ENCODE results near the gene HPCA. TPM values are rescaled to one million over a fixed set of nuclear protein-coding genes. Genes with fewer than 3 reads are reported as not detected.

The HPCA gene
- total and polyA plus RNA-seq, 2 of the 13 experiments (the other 11 are each of a cell fraction or from before 2014, with no cell fraction given), result not detected

DNA sequence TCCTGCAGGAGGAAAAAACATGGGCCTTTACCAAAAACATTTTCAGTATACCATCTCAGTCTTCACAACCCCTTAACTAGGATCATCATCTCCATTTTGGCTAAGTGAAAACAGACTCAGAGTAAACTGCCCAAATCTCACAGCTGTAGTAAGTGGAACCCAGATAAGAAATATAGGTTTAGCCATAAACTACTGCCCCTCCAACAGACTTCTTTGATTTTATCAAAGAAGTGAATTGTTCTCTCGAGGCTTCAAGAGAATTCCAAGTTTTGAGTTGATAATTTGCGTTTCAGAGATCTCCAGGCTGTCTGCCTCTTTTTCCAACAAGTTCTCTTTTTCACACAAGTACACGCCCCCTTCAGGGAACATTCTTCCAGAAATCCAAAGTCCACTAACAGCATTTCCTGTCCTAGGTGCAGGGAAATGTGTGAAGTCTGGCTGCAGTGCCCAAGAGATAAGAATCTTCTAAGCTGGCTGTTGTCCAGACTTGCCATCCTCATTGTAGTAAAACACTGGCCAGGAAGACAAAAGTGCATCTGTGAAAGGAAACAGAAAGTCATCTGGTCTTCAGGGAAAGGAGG, 47.5 kb downstream of the HPCA start (continued):
- TF ChIP-seq, protein P1, sequence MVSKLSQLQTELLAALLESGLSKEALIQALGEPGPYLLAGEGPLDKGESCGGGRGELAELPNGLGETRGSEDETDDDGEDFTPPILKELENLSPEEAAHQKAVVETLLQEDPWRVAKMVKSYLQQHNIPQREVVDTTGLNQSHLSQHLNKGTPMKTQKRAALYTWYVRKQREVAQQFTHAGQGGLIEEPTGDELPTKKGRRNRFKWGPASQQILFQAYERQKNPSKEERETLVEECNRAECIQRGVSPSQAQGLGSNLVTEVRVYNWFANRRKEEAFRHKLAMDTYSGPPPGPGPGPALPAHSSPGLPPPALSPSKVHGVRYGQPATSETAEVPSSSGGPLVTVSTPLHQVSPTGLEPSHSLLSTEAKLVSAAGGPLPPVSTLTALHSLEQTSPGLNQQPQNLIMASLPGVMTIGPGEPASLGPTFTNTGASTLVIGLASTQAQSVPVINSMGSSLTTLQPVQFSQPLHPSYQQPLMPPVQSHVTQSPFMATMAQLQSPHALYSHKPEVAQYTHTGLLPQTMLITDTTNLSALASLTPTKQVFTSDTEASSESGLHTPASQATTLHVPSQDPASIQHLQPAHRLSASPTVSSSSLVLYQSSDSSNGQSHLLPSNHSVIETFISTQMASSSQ (IDR thresholded peaks at IDR 0.05; ENCODE audit: low read depth), result peak; percentile 58; the same call in 1 of the 2 replicates
- TF ChIP-seq, protein P1 (CRISPR knock-in tag; IDR thresholded peaks at IDR 0.05; ENCODE audit: borderline replicate concordance), result peak; percentile 77
- TF ChIP-seq, protein P2, sequence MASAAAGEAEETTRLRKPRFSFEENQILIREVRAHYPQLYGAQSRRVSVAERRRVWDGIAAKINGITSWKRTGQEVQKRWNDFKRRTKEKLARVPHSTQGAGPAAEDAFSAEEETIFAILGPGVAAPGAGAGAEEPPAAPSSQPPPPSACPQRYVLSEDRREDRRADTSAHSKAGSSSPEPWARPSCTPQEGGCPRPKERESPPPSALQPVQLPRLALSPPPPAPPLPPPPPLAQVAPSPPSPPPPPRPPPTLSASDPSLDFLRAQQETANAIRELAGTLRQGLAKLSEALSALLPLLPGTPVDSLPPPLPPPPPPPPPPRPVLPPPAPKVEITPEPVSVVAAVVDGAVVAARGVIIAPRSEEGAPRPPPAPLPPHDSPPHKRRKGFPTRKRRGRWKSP (CRISPR knock-in tag; IDR thresholded peaks at IDR 0.05), result no peak
- TF ChIP-seq RFXAP (CRISPR knock-in tag; IDR thresholded peaks at IDR 0.05; ENCODE audit: borderline replicate concordance) (no peak), ETV5 (CRISPR knock-in tag; IDR thresholded peaks at IDR 0.05; ENCODE audit: borderline replicate concordance) (peak; percentile 93), CEBPG (CRISPR knock-in tag; IDR thresholded peaks at IDR 0.05) (no peak), SPEN (CRISPR knock-in tag; IDR thresholded peaks at IDR 0.05; ENCODE audit: low read depth) (peak; percentile 71), KDM5A (IDR thresholded peaks at IDR 0.05; ENCODE audit: borderline replicate concordance, low read length) (peak; percentile 60; the same call in 1 of the 2 replicates), MIER3 (CRISPR knock-in tag; IDR thresholded peaks at IDR 0.05; ENCODE audit: borderline replicate concordance) (peak; percentile 89), KAT8 (CRISPR knock-in tag; IDR thresholded peaks at IDR 0.05) (peak; percentile 80), FOXK2 (IDR thresholded peaks at IDR 0.05) (no peak), FOXO1 (CRISPR knock-in tag; IDR thresholded peaks at IDR 0.05) (peak; percentile 45), PITX1 (CRISPR knock-in tag; IDR thresholded peaks at IDR 0.05) (0 out of 2 replicates have a peak, but pooled peaks have one; percentile 40)
- TF ChIP-seq, protein P3, sequence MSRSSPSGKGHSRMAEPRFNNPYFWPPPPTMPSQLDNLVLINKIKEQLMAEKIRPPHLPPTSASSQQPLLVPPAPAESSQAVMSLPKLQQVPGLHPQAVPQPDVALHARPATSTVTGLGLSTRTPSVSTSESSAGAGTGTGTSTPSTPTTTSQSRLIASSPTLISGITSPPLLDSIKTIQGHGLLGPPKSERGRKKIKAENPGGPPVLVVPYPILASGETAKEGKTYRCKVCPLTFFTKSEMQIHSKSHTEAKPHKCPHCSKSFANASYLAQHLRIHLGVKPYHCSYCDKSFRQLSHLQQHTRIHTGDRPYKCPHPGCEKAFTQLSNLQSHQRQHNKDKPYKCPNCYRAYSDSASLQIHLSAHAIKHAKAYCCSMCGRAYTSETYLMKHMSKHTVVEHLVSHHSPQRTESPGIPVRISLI (CRISPR knock-in tag; IDR thresholded peaks at IDR 0.05; ENCODE audit: borderline replicate concordance), result no peak; the same call in 1 of the 2 replicates
- TF ChIP-seq, protein P4, sequence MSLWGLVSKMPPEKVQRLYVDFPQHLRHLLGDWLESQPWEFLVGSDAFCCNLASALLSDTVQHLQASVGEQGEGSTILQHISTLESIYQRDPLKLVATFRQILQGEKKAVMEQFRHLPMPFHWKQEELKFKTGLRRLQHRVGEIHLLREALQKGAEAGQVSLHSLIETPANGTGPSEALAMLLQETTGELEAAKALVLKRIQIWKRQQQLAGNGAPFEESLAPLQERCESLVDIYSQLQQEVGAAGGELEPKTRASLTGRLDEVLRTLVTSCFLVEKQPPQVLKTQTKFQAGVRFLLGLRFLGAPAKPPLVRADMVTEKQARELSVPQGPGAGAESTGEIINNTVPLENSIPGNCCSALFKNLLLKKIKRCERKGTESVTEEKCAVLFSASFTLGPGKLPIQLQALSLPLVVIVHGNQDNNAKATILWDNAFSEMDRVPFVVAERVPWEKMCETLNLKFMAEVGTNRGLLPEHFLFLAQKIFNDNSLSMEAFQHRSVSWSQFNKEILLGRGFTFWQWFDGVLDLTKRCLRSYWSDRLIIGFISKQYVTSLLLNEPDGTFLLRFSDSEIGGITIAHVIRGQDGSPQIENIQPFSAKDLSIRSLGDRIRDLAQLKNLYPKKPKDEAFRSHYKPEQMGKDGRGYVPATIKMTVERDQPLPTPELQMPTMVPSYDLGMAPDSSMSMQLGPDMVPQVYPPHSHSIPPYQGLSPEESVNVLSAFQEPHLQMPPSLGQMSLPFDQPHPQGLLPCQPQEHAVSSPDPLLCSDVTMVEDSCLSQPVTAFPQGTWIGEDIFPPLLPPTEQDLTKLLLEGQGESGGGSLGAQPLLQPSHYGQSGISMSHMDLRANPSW (CRISPR knock-in tag; IDR thresholded peaks at IDR 0.05; ENCODE audit: borderline replicate concordance), result 0 out of 2 replicates have a peak, but pooled peaks have one; percentile 48
- TF ChIP-seq, protein P5, sequence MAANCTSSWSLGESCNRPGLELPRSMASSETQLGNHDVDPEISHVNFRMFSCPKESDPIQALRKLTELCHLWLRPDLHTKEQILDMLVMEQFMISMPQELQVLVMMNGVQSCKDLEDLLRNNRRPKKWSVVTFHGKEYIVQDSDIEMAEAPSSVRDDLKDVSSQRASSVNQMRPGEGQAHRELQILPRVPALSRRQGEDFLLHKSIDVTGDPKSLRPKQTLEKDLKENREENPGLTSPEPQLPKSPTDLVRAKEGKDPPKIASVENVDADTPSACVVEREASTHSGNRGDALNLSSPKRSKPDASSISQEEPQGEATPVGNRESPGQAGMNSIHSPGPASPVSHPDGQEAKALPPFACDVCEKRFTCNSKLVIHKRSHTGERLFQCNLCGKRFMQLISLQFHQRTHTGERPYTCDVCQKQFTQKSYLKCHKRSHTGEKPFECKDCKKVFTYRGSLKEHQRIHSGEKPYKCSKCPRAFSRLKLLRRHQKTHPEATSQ (CRISPR knock-in tag; IDR thresholded peaks at IDR 0.05; ENCODE audit: borderline replicate concordance), result peak; percentile 71; the same call in 1 of the 2 replicates
